AG10803 (cell line): ENCODE measurements around the gene ELP6.
A peak's percentile ranks its signal among the peaks of the same experiment; 100 is the strongest.

Source experiments
- DNase-seq: peaks from one replicate; pipeline ENCODE4 v3.0.0; 2010; ENCODE audit warnings: low read depth
- H3K4me3 ChIP-seq: 2 replicates; pipeline ENCODE4 v1.5.1; 2011; ENCODE audit warnings: mild to moderate bottlenecking, low read length, control low read depth
- TF ChIP-seq, protein P1 (sequence below): conservative IDR thresholded peaks from 2 replicates; pipeline ENCODE4 v1.5.1; 2011; ENCODE audit warnings: mild to moderate bottlenecking, low read length, control low read depth, inconsistent platforms

The ELP6 gene

DNA sequence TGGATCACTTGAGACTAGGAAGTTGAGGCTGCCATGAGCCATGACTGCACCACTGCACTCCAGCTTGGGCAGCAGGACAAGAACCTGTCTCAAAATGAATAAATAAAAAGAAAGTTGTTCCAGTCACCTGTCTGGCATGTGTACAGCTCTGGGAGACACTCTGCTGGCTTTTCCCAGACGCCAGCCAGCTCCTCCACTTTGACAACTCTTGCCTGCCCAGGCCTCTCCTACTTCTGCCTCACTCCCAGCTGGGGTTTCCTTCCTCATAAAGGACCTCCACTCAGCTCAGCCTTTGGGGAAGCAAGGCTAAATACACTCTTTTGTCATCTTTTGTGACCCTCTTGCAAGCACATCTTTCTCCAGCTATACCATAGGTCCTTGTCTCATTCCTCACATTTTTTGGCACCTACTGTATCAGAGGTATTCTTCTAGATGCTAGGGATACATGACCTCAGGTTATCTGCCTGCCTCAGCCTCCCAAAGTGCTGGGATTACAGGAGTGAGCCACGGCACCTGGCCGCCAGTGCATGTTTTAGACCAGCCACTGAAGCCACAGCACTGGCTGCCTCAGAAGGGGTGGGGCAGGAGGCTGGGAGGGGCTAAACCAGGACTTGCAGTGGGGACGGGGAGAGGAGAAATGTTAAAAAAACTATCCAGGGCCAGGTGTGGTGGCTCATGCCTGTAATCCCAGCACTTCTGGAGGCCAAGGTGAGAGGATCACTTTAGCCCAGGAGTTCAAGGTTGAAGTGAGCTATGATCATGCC, 10.0 kb upstream of the ELP6 start:
- TF ChIP-seq, protein P1, sequence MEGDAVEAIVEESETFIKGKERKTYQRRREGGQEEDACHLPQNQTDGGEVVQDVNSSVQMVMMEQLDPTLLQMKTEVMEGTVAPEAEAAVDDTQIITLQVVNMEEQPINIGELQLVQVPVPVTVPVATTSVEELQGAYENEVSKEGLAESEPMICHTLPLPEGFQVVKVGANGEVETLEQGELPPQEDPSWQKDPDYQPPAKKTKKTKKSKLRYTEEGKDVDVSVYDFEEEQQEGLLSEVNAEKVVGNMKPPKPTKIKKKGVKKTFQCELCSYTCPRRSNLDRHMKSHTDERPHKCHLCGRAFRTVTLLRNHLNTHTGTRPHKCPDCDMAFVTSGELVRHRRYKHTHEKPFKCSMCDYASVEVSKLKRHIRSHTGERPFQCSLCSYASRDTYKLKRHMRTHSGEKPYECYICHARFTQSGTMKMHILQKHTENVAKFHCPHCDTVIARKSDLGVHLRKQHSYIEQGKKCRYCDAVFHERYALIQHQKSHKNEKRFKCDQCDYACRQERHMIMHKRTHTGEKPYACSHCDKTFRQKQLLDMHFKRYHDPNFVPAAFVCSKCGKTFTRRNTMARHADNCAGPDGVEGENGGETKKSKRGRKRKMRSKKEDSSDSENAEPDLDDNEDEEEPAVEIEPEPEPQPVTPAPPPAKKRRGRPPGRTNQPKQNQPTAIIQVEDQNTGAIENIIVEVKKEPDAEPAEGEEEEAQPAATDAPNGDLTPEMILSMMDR: no peak
- DNase-seq: no peak
- H3K4me3 ChIP-seq: no peak overlapping the region

- peak; percentile 89 for DNase-seq
- TF ChIP-seq, protein P1: peak; percentile 95
- H3K4me3 ChIP-seq: no peak overlapping the region
Observed at GRCh38 chr3:47522082-47522987, 8.8 kb upstream of the ELP6 start.

DNA sequence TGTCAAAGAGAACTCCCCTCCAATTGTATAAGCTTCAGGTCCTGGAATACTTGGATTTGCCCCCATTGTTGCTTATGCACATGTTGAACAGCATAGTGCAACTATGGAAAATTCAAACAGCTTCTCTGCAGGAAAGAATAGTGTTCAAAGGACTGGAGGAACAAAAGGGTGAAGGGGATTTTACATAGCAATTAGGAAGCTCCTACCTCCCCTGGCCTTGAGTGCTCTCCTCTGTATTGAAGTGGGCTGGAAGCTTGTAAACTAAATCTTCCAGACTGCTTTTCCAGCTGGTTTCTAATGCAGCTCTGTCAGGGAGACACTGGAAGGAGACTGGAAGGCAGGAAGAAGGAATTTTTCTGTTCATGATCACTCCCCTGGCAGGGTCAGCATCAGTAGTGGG, 7.2 kb upstream of the ELP6 start:
- TF ChIP-seq, protein P1: no peak
- DNase-seq: no peak
- H3K4me3 ChIP-seq: no peak overlapping the region

GRCh38 chr3:47517937-47518336, 4.4 kb upstream of the ELP6 start:
- TF ChIP-seq, protein P1: no peak
- H3K4me3 ChIP-seq: no peak overlapping the region
- no peak for DNase-seq

DNA sequence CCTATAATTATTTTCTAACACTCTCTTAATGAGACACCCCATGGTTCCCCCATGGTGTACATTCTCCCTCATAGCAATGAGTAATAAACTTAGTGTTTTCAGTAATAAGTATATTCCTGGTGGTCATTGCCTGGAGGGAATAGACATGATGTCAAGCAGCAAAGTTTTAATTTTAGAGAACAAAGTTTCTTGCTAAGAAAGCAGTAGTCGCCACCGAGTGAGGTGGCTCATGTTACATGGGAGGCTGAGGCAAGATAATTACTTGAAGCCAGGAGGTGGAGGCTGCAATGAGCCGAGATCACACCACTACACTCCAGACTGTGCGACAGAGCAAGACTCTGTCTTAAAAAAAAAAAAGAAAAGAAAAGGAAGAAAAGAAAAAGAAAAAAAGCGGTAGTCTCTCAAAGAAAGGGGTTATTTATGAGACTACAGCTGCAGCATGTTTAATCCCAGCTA, 2.4 kb upstream of the ELP6 start:
- H3K4me3 ChIP-seq: no peak overlapping the region
- DNase-seq: no peak
- TF ChIP-seq, protein P1: no peak

- TF ChIP-seq, protein P1: no peak
- no peak for DNase-seq
- no peak overlapping the region for H3K4me3 ChIP-seq
Observed at GRCh38 chr3:47515100-47515499, 1.6 kb upstream of the ELP6 start.
